ENCODE measurements around the gene TTC4. TPM values are rescaled to one million over a fixed set of nuclear protein-coding genes. Genes with fewer than 3 reads are reported as not detected.

The TTC4 gene
- total and polyA plus RNA-seq, 2 experiments from 2014 or later: 25.1 to 33.6 TPM

GRCh38 chr1:54767526-54767925 lies 51.9 kb downstream of the TTC4 start:
- H3K4me3 ChIP-seq: no peak overlapping the region
- peaks cover 16% of the 10 kb centered on the region for H3K4me1 Mint-ChIP-seq

More at GRCh38 chr1:54767526-54767925, 51.9 kb downstream of the TTC4 start:
- no peak for DNase-seq (ENCODE audit: low spot score)
- Histone ChIP-seq H2AFZ (no peak overlapping the region), H3K27me3 (ENCODE audit: insufficient read depth) (no peaks in the 10 kb centered on the region), H3K9me2 (ENCODE audit: insufficient read depth) (no peaks in the 10 kb centered on the region), H3K4me2 (no peak overlapping the region), H3K79me2 (replicated peaks; ENCODE audit: insufficient read depth) (peaks cover 15% of the 10 kb centered on the region), H3K4me1 (ENCODE audit: insufficient read depth) (peaks cover 9% of the 10 kb centered on the region), H3K36me3 (ENCODE audit: insufficient read depth) (no peaks in the 10 kb centered on the region), H3K27ac (ENCODE audit: low read depth) (no peak overlapping the region), H3F3A (replicated peaks; ENCODE audit: low read depth) (0 out of 2 replicates have a peak, but pooled peaks cover 3% of the 10 kb centered on the region), H4K20me1 (replicated peaks; ENCODE audit: insufficient read depth) (no peaks in the 10 kb centered on the region)
- no peak for ATAC-seq
- H3K9me3 Mint-ChIP-seq: no peaks in the 10 kb centered on the region; the same call in 2 of the 3 replicates
- no peak for TF ChIP-seq EZH2phosphoT487 (IDR thresholded peaks at IDR 0.05; ENCODE audit: unreplicated experiment)
- TF ChIP-seq, protein P1, sequence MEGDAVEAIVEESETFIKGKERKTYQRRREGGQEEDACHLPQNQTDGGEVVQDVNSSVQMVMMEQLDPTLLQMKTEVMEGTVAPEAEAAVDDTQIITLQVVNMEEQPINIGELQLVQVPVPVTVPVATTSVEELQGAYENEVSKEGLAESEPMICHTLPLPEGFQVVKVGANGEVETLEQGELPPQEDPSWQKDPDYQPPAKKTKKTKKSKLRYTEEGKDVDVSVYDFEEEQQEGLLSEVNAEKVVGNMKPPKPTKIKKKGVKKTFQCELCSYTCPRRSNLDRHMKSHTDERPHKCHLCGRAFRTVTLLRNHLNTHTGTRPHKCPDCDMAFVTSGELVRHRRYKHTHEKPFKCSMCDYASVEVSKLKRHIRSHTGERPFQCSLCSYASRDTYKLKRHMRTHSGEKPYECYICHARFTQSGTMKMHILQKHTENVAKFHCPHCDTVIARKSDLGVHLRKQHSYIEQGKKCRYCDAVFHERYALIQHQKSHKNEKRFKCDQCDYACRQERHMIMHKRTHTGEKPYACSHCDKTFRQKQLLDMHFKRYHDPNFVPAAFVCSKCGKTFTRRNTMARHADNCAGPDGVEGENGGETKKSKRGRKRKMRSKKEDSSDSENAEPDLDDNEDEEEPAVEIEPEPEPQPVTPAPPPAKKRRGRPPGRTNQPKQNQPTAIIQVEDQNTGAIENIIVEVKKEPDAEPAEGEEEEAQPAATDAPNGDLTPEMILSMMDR (conservative IDR thresholded peaks at IDR 0.05; ENCODE audit: low read depth in 2 of 2): no peak
- TF ChIP-seq STAT1 (IDR thresholded peaks at IDR 0.05; ENCODE audit: unreplicated experiment): no peak
- TF ChIP-seq ETS1 (IDR thresholded peaks at IDR 0.05): no peak
- TF ChIP-seq, protein P2, sequence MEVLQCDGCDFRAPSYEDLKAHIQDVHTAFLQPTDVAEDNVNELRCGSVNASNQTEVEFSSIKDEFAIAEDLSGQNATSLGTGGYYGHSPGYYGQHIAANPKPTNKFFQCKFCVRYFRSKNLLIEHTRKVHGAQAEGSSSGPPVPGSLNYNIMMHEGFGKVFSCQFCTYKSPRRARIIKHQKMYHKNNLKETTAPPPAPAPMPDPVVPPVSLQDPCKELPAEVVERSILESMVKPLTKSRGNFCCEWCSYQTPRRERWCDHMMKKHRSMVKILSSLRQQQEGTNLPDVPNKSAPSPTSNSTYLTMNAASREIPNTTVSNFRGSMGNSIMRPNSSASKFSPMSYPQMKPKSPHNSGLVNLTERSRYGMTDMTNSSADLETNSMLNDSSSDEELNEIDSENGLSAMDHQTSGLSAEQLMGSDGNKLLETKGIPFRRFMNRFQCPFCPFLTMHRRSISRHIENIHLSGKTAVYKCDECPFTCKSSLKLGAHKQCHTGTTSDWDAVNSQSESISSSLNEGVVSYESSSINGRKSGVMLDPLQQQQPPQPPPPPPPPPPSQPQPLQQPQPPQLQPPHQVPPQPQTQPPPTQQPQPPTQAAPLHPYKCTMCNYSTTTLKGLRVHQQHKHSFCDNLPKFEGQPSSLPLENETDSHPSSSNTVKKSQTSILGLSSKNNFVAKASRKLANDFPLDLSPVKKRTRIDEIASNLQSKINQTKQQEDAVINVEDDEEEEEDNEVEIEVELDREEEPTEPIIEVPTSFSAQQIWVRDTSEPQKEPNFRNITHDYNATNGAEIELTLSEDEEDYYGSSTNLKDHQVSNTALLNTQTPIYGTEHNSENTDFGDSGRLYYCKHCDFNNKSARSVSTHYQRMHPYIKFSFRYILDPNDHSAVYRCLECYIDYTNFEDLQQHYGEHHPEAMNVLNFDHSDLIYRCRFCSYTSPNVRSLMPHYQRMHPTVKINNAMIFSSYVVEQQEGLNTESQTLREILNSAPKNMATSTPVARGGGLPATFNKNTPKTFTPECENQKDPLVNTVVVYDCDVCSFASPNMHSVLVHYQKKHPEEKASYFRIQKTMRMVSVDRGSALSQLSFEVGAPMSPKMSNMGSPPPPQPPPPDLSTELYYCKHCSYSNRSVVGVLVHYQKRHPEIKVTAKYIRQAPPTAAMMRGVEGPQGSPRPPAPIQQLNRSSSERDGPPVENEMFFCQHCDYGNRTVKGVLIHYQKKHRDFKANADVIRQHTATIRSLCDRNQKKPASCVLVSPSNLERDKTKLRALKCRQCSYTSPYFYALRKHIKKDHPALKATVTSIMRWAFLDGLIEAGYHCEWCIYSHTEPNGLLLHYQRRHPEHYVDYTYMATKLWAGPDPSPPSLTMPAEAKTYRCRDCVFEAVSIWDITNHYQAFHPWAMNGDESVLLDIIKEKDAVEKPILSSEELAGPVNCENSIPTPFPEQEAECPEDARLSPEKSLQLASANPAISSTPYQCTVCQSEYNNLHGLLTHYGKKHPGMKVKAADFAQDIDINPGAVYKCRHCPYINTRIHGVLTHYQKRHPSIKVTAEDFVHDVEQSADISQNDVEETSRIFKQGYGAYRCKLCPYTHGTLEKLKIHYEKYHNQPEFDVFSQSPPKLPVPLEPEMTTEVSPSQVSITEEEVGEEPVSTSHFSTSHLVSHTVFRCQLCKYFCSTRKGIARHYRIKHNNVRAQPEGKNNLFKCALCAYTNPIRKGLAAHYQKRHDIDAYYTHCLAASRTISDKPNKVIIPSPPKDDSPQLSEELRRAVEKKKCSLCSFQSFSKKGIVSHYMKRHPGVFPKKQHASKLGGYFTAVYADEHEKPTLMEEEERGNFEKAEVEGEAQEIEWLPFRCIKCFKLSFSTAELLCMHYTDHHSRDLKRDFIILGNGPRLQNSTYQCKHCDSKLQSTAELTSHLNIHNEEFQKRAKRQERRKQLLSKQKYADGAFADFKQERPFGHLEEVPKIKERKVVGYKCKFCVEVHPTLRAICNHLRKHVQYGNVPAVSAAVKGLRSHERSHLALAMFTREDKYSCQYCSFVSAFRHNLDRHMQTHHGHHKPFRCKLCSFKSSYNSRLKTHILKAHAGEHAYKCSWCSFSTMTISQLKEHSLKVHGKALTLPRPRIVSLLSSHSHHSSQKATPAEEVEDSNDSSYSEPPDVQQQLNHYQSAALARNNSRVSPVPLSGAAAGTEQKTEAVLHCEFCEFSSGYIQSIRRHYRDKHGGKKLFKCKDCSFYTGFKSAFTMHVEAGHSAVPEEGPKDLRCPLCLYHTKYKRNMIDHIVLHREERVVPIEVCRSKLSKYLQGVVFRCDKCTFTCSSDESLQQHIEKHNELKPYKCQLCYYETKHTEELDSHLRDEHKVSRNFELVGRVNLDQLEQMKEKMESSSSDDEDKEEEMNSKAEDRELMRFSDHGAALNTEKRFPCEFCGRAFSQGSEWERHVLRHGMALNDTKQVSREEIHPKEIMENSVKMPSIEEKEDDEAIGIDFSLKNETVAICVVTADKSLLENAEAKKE (CRISPR knock-in tag; IDR thresholded peaks at IDR 0.05): no peak
- TF ChIP-seq, protein P3, sequence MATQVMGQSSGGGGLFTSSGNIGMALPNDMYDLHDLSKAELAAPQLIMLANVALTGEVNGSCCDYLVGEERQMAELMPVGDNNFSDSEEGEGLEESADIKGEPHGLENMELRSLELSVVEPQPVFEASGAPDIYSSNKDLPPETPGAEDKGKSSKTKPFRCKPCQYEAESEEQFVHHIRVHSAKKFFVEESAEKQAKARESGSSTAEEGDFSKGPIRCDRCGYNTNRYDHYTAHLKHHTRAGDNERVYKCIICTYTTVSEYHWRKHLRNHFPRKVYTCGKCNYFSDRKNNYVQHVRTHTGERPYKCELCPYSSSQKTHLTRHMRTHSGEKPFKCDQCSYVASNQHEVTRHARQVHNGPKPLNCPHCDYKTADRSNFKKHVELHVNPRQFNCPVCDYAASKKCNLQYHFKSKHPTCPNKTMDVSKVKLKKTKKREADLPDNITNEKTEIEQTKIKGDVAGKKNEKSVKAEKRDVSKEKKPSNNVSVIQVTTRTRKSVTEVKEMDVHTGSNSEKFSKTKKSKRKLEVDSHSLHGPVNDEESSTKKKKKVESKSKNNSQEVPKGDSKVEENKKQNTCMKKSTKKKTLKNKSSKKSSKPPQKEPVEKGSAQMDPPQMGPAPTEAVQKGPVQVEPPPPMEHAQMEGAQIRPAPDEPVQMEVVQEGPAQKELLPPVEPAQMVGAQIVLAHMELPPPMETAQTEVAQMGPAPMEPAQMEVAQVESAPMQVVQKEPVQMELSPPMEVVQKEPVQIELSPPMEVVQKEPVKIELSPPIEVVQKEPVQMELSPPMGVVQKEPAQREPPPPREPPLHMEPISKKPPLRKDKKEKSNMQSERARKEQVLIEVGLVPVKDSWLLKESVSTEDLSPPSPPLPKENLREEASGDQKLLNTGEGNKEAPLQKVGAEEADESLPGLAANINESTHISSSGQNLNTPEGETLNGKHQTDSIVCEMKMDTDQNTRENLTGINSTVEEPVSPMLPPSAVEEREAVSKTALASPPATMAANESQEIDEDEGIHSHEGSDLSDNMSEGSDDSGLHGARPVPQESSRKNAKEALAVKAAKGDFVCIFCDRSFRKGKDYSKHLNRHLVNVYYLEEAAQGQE (IDR thresholded peaks at IDR 0.05; ENCODE audit: unreplicated experiment): no peak
- no peak for TF ChIP-seq ZNF331 (CRISPR knock-in tag; IDR thresholded peaks at IDR 0.05; ENCODE audit: low read depth)
- TF ChIP-seq POLR2AphosphoS5 (IDR thresholded peaks at IDR 0.05; ENCODE audit: low read depth): no peak
- no peak for TF ChIP-seq CREB1 (CRISPR knock-in tag; IDR thresholded peaks at IDR 0.05; ENCODE audit: low read depth)
- no peak for TF ChIP-seq JUNB (IDR thresholded peaks at IDR 0.05; ENCODE audit: unreplicated experiment)
- no peak for TF ChIP-seq NANOG (IDR thresholded peaks at IDR 0.05; ENCODE audit: borderline replicate concordance)
- no peak for TF ChIP-seq EZH2 (IDR thresholded peaks at IDR 0.05; ENCODE audit: low read depth, unreplicated experiment)
- TF ChIP-seq ZNF114 (CRISPR knock-in tag; IDR thresholded peaks at IDR 0.05): no peak
- H3K36me3 Mint-ChIP-seq (ENCODE audit: low read depth): no peaks in the 10 kb centered on the region
- H3K27ac Mint-ChIP-seq: no peak overlapping the region
- no peaks in the 10 kb centered on the region for H3K27me3 Mint-ChIP-seq (ENCODE audit: insufficient read depth, low read depth, poor library complexity)
- no peak overlapping the region for H3K4me3 Mint-ChIP-seq

Measured in GM23338 (cell line).